ENCODE results near the gene OSTM1.
"Not testable (repeated sequence)": the region's sequence is repeated elsewhere in the genome, so short reads cannot be mapped to it uniquely, and the experiment has no call there.

Gene OSTM1

GRCh38 chr6:108024427-108025073 lies 50.0 kb downstream of the OSTM1 start:
- TF ChIP-seq, protein P1, sequence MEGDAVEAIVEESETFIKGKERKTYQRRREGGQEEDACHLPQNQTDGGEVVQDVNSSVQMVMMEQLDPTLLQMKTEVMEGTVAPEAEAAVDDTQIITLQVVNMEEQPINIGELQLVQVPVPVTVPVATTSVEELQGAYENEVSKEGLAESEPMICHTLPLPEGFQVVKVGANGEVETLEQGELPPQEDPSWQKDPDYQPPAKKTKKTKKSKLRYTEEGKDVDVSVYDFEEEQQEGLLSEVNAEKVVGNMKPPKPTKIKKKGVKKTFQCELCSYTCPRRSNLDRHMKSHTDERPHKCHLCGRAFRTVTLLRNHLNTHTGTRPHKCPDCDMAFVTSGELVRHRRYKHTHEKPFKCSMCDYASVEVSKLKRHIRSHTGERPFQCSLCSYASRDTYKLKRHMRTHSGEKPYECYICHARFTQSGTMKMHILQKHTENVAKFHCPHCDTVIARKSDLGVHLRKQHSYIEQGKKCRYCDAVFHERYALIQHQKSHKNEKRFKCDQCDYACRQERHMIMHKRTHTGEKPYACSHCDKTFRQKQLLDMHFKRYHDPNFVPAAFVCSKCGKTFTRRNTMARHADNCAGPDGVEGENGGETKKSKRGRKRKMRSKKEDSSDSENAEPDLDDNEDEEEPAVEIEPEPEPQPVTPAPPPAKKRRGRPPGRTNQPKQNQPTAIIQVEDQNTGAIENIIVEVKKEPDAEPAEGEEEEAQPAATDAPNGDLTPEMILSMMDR (IDR thresholded peaks at IDR 0.05; ENCODE audit: borderline replicate concordance, insufficient read depth, low read depth, low read length) = no peak
- H3K4me3 ChIP-seq (ENCODE audit: low read depth, low read length) = no peak overlapping the region

- TF ChIP-seq, protein P1 (IDR thresholded peaks at IDR 0.05; ENCODE audit: borderline replicate concordance, insufficient read depth, low read depth, low read length) = no peak
Observed at GRCh38 chr6:108020472-108021116, 53.9 kb downstream of the OSTM1 start.

GRCh38 chr6:108016283-108016682 lies 58.3 kb downstream of the OSTM1 start:
- H3K4me3 ChIP-seq (ENCODE audit: low read depth, low read length) = not testable (repeated sequence)

More at GRCh38 chr6:108020472-108021116, 53.9 kb downstream of the OSTM1 start:
- no peak overlapping the region for H3K4me3 ChIP-seq (ENCODE audit: low read depth, low read length)

- TF ChIP-seq, protein P1 (IDR thresholded peaks at IDR 0.05; ENCODE audit: borderline replicate concordance, insufficient read depth, low read depth, low read length) = no peak
Observed at GRCh38 chr6:108013787-108014439, 60.6 kb downstream of the OSTM1 start.

GRCh38 chr6:108009894-108010293 lies 64.6 kb downstream of the OSTM1 start:
- TF ChIP-seq, protein P1 (IDR thresholded peaks at IDR 0.05; ENCODE audit: borderline replicate concordance, insufficient read depth, low read depth, low read length) = no peak
- no peak overlapping the region for H3K4me3 ChIP-seq (ENCODE audit: low read depth, low read length)

More at GRCh38 chr6:108013787-108014439, 60.6 kb downstream of the OSTM1 start:
- H3K4me3 ChIP-seq (ENCODE audit: low read depth, low read length) = no peak overlapping the region

DNA sequence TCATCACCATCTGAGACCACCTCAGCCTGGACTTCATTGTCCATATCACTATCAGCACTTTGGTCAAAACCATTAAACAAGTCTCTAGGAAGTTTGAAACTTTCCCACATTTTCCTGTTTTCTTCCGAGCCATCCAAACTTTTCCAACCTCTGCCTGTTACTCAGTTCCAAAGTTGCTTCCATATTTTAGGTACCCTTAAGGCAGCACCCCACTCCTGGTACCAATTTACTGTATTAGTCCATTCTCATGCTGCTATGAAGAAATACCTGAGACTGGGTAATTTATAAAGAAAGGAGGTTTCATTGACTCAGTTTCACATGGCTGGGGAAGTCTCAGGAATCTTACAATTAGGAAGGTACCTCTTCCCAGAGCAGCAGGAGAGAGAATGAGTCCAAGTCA lies 65.3 kb downstream of the OSTM1 start:
- H3K4me3 ChIP-seq (ENCODE audit: low read depth, low read length) = not testable (repeated sequence)

- no peak overlapping the region for H3K4me3 ChIP-seq (ENCODE audit: low read depth, low read length)
- TF ChIP-seq, protein P1 (IDR thresholded peaks at IDR 0.05; ENCODE audit: borderline replicate concordance, insufficient read depth, low read depth, low read length) = no peak
Observed at GRCh38 chr6:108008363-108008762, 66.2 kb downstream of the OSTM1 start.

- TF ChIP-seq, protein P1 (IDR thresholded peaks at IDR 0.05; ENCODE audit: borderline replicate concordance, insufficient read depth, low read depth, low read length) = no peak
- no peak overlapping the region for H3K4me3 ChIP-seq (ENCODE audit: low read depth, low read length)
Observed at GRCh38 chr6:108005961-108006360, 68.6 kb downstream of the OSTM1 start.

All from GM12875 (cell line).